K562 (cell line): ENCODE measurements around the gene NLGN3. TPM values are rescaled to one million over a fixed set of nuclear protein-coding genes. Genes with fewer than 3 reads are reported as not detected.

Experiments
- BHLHE40 ChIP-seq: IDR thresholded peaks from 2 replicates; pipeline ENCODE4 v1.6.1; 2011; ENCODE audit warnings: low read length, improper control_type of control experiment
- BRD4 ChIP-seq: fragments of 200-600 bp; sonication (generic); IDR thresholded peaks from 2 replicates; pipeline ENCODE4 v1.6.1; 2017; ENCODE audit warnings: inconsistent platforms
- CBFA2T2 ChIP-seq: fragments of 450-650 bp; conservative IDR thresholded peaks from 2 replicates; pipeline ENCODE4 v1.6.1; 2017; ENCODE audit warnings: mild to moderate bottlenecking
- CSDE1 ChIP-seq, 2 experiments: fragments of 450-650 bp; IDR thresholded peaks; 2 replicates each; pipeline ENCODE4 v1.6.1; 2016; ENCODE audit warnings: mild to moderate bottlenecking in 1 of 2
- DNMT1 ChIP-seq: fragments of 450-650 bp; IDR thresholded peaks from 2 replicates; pipeline ENCODE4 v1.6.1; 2016; ENCODE audit warnings: antibody characterized with exemption, mild to moderate bottlenecking
- ETV1 ChIP-seq: fragments of 450-650 bp; conservative IDR thresholded peaks from 2 replicates; pipeline ENCODE4 v1.6.1; 2016; ENCODE audit warnings: missing genetic modification characterization, control low read depth, low read depth, missing compliant biosample characterization
- ID3 ChIP-seq, 2 experiments: fragments of 250-450 bp in 1 of 2; fragments of 450-650 bp in 1 of 2; sonication (Bioruptor Pico) in 1 of 2; IDR thresholded peaks; 2 replicates each; pipeline versions ENCODE4 v1.6.1 to v1.8.0; 2016 to 2021; ENCODE audit warnings: mild to moderate bottlenecking in 2 of 2, moderate library complexity in 2 of 2, missing compliant biosample characterization in 1 of 2, missing genetic modification characterization in 1 of 2
- MAX ChIP-seq: sonication (generic); formaldehyde crosslinking; IDR thresholded peaks from 2 replicates; pipeline ENCODE4 v1.9.0; 2022; ENCODE audit warnings: mild to moderate bottlenecking, missing genetic modification reagents
- NFRKB ChIP-seq: fragments of 450-650 bp; IDR thresholded peaks from 2 replicates; pipeline ENCODE4 v1.6.1; 2016; ENCODE audit warnings: low read depth
- NR1H2 ChIP-seq: sonication (generic); formaldehyde crosslinking; IDR thresholded peaks from 2 replicates; pipeline ENCODE4 v1.4.0; 2020; ENCODE audit warnings: mild to moderate bottlenecking, missing genetic modification reagents
- SIX5 ChIP-seq, 2 experiments: IDR thresholded peaks; 2 replicates each; pipeline ENCODE4 v1.6.1; 2011; ENCODE audit warnings: low read length in 2 of 2, borderline replicate concordance in 1 of 2, low read depth in 1 of 2, mild to moderate bottlenecking in 1 of 2, moderate library complexity in 1 of 2; ENCODE audit not compliant: insufficient read depth in 1 of 2
- SMAD3 ChIP-seq: fragments of 450-650 bp; formaldehyde crosslinking; conservative IDR thresholded peaks from 2 replicates; pipeline ENCODE4 v1.4.0; 2020; ENCODE audit warnings: mild to moderate bottlenecking
- SMARCA4 ChIP-seq: fragments of 450-650 bp; IDR thresholded peaks from 2 replicates; pipeline ENCODE4 v1.6.1; 2016
- SNIP1 ChIP-seq: fragments of 450-650 bp; IDR thresholded peaks from 2 replicates; pipeline ENCODE4 v1.7.1; 2017; ENCODE audit warnings: low read depth, mild to moderate bottlenecking
- TCF3 ChIP-seq: sonication (generic); formaldehyde crosslinking; IDR thresholded peaks from 2 replicates; pipeline ENCODE4 v1.4.0; 2020; ENCODE audit warnings: mild to moderate bottlenecking, missing genetic modification reagents
- TEAD1 ChIP-seq, 2 experiments: fragments of 450-650 bp in 1 of 2; sonication (generic) in 1 of 2; formaldehyde crosslinking; IDR thresholded peaks; 2 replicates each; pipeline versions ENCODE4 v1.4.0 to v1.8.0; 2020 to 2022; ENCODE audit warnings: mild to moderate bottlenecking in 2 of 2, missing genetic modification reagents in 1 of 2
- TEAD2 ChIP-seq: fragments of 450-650 bp; IDR thresholded peaks from 2 replicates; pipeline ENCODE4 v1.6.1; 2016; ENCODE audit warnings: missing genetic modification characterization, control low read depth, missing compliant biosample characterization
- ZBTB8A ChIP-seq: fragments of 450-650 bp; IDR thresholded peaks from 2 replicates; pipeline ENCODE4 v1.6.1; 2018; ENCODE audit warnings: mild to moderate bottlenecking, moderate library complexity; ENCODE audit not compliant: partially characterized antibody
- ZNF12 ChIP-seq: sonication (generic); formaldehyde crosslinking; IDR thresholded peaks from 2 replicates; pipeline ENCODE4 v1.4.0; 2020; ENCODE audit warnings: mild to moderate bottlenecking, missing genetic modification reagents
- ZNF124 ChIP-seq: sonication (generic); formaldehyde crosslinking; IDR thresholded peaks from 2 replicates; pipeline ENCODE4 v1.8.1; 2022; ENCODE audit warnings: missing genetic modification reagents
- ZNF224 ChIP-seq: sonication (generic); formaldehyde crosslinking; IDR thresholded peaks from 2 replicates; pipeline ENCODE4 v1.8.0; 2022; ENCODE audit warnings: mild to moderate bottlenecking, missing genetic modification reagents
- ZNF408 ChIP-seq: fragments of 250-450 bp; sonication (Bioruptor Pico); IDR thresholded peaks from 2 replicates; pipeline ENCODE4 v1.4.0; 2020; ENCODE audit warnings: low read depth, mild to moderate bottlenecking, moderate library complexity
- ZNF740 ChIP-seq, 3 experiments: fragments of 200-800 bp in 1 of 3; sonication (Bioruptor generic) in 1 of 3; sonication (generic) in 1 of 3; formaldehyde crosslinking in 1 of 3; IDR thresholded peaks; 2 replicates each; pipeline versions ENCODE4 v1.6.1 to v1.8.0; 2016 to 2022; ENCODE audit warnings: mild to moderate bottlenecking in 2 of 3, missing compliant biosample characterization in 2 of 3, missing genetic modification characterization in 2 of 3, missing genetic modification reagents in 1 of 3
- polyA plus RNA-seq, 8 experiments: library from polyadenylated mRNA; depleted of rRNA in 4 of 8; stranded (reverse) in 5 of 8; unstranded in 3 of 8; fragments of >200 nt; fragmentation: Nextera tagmentation in 2 of 8; fragmentation: Illumina TruSeq in 1 of 8; extraction: Ambion mirVana in 2 of 8; extraction: Trizol in 1 of 8; gene quantifications; 2 replicates each; pipeline versions ENCODE4 v1.2.1 to v1.2.3, GENCODE V29; 2011 to 2014; ENCODE audit warnings: inconsistent platforms in 1 of 8, missing spikeins in 1 of 8
- total RNA-seq, 7 experiments: library from RNA; depleted of rRNA in 6 of 7; stranded (reverse); fragments of >200 nt in 6 of 7; fragmentation: Illumina TruSeq in 2 of 7; extraction: Trizol in 2 of 7; gene quantifications; 2 replicates each; pipeline versions ENCODE4 v1.2.1 to v1.2.3, GENCODE V29; 2011 to 2021; ENCODE audit warnings: low replicate concordance in 1 of 7
- TF ChIP-seq, protein P1 (sequence below): fragments of 250-450 bp; sonication (Bioruptor Pico); IDR thresholded peaks from 2 replicates; pipeline ENCODE4 v1.4.0; 2020; ENCODE audit warnings: borderline replicate concordance

NLGN3 gene
- total and polyA plus RNA-seq, 9 of the 15 experiments (the other 6 are each of a cell fraction or from before 2014, with no cell fraction given) = 0.03 to 0.86 (median 0.25) TPM

- TF ChIP-seq SMARCA4 (peak; percentile 65), CBFA2T2 (no peak), ZNF740 (CRISPR knock-in tag; IDR thresholded peaks at IDR 0.05) (no peak), ZNF740 (tag; IDR thresholded peaks at IDR 0.05) (no peak), TEAD2 (tag) (no peak), TEAD1 (CRISPR knock-in tag; IDR thresholded peaks at IDR 0.05) (no peak), ZNF224 (CRISPR knock-in tag) (no peak), ID3 (CRISPR knock-in tag; IDR thresholded peaks at IDR 0.05) (no peak), ID3 (tag; IDR thresholded peaks at IDR 0.05) (no peak), SIX5 (IDR thresholded peaks at IDR 0.05; ENCODE audit: borderline replicate concordance in 1 of 2, insufficient read depth in 1 of 2, low read depth in 1 of 2, low read length in 2 of 2) (no peak), BHLHE40 (no peak), DNMT1 (no peak), MAX (CRISPR knock-in tag) (peak; percentile 57; the same call in 1 of the 2 replicates), ZNF124 (CRISPR knock-in tag) (no peak), TCF3 (no peak), CSDE1 (IDR thresholded peaks at IDR 0.05) (no peak), SMAD3 (CRISPR knock-in tag) (no peak), ZNF12 (CRISPR knock-in tag) (no peak), ZBTB8A (no peak), NR1H2 (CRISPR knock-in tag) (no peak), NFRKB (peak; percentile 95), SNIP1 (no peak), ETV1 (tag) (no peak), BRD4 (peak; percentile 74; the same call in 1 of the 2 replicates), ZNF408 (no peak)
- TF ChIP-seq, protein P1, sequence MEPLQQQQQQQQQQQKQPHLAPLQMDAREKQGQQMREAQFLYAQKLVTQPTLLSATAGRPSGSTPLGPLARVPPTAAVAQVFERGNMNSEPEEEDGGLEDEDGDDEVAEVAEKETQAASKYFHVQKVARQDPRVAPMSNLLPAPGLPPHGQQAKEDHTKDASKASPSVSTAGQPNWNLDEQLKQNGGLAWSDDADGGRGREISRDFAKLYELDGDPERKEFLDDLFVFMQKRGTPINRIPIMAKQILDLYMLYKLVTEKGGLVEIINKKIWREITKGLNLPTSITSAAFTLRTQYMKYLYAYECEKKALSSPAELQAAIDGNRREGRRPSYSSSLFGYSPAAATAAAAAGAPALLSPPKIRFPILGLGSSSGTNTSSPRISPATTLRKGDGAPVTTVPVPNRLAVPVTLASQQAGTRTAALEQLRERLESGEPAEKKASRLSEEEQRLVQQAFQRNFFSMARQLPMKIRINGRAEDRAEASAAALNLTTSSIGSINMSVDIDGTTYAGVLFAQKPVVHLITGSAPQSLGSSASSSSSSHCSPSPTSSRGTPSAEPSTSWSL (CRISPR knock-in tag) = no peak
Measured at GRCh38 chrX:71181910-71182799, 37.5 kb downstream of the NLGN3 start (continued).
